Measurements from ENCODE around the gene DAAM2. TPM values are rescaled to one million over a fixed set of nuclear protein-coding genes. Genes with fewer than 3 reads are reported as not detected.

DAAM2 gene
- total and polyA plus RNA-seq, 9 of the 15 experiments (the other 6 are each of a cell fraction or from before 2014, with no cell fraction given) = 0.01 to 0.07 TPM; not detected in 7

DNA sequence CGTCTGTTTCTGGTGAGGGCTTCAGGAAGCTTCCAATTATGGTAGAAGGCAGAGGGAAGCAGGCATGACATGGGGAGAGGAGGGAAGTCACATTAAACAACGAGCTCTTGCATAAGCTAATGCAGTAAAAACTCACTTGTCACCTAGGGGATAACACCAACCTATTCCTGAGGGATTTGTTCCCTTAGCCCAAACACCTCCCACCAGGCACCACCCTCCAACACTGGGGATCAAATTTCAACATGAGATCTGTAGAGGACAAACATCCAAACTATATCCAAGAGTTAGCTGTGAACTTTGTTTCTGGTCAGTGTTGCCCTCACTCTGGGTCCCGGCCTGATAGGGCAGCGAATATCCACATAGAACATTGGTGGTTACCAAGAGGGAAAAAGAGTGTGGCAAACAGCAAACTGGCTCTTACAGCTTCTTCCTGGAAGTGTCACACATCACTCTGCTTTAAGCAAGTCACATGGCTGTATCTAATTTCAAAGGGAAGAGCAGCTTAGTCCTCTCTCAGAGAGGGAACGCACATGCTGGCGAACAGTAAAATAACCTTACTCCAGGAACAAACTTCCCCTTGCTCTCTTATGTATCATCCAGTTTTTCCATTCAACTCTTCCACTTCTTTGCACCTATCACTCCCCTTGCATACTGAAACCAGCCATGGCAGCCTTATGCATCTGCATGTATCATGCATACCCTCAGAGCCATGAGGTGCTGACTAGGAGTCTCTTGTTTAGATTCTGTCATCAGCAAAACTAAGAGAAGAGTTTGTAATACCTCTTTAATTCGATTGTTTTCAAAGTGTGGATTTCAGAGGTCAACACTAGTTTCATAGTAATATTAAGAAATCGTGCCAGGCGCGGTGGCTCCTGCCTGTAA lies 146.8 kb downstream of the DAAM2 start (continued):
- TF ChIP-seq, protein P1, sequence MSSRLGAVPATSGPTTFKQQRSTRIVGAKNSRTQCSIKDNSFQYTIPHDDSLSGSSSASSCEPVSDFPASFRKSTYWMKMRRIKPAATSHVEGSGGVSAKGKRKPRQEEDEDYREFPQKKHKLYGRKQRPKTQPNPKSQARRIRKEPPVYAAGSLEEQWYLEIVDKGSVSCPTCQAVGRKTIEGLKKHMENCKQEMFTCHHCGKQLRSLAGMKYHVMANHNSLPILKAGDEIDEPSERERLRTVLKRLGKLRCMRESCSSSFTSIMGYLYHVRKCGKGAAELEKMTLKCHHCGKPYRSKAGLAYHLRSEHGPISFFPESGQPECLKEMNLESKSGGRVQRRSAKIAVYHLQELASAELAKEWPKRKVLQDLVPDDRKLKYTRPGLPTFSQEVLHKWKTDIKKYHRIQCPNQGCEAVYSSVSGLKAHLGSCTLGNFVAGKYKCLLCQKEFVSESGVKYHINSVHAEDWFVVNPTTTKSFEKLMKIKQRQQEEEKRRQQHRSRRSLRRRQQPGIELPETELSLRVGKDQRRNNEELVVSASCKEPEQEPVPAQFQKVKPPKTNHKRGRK (tag; IDR thresholded peaks at IDR 0.05) = no peak
- TF ChIP-seq, protein P2, sequence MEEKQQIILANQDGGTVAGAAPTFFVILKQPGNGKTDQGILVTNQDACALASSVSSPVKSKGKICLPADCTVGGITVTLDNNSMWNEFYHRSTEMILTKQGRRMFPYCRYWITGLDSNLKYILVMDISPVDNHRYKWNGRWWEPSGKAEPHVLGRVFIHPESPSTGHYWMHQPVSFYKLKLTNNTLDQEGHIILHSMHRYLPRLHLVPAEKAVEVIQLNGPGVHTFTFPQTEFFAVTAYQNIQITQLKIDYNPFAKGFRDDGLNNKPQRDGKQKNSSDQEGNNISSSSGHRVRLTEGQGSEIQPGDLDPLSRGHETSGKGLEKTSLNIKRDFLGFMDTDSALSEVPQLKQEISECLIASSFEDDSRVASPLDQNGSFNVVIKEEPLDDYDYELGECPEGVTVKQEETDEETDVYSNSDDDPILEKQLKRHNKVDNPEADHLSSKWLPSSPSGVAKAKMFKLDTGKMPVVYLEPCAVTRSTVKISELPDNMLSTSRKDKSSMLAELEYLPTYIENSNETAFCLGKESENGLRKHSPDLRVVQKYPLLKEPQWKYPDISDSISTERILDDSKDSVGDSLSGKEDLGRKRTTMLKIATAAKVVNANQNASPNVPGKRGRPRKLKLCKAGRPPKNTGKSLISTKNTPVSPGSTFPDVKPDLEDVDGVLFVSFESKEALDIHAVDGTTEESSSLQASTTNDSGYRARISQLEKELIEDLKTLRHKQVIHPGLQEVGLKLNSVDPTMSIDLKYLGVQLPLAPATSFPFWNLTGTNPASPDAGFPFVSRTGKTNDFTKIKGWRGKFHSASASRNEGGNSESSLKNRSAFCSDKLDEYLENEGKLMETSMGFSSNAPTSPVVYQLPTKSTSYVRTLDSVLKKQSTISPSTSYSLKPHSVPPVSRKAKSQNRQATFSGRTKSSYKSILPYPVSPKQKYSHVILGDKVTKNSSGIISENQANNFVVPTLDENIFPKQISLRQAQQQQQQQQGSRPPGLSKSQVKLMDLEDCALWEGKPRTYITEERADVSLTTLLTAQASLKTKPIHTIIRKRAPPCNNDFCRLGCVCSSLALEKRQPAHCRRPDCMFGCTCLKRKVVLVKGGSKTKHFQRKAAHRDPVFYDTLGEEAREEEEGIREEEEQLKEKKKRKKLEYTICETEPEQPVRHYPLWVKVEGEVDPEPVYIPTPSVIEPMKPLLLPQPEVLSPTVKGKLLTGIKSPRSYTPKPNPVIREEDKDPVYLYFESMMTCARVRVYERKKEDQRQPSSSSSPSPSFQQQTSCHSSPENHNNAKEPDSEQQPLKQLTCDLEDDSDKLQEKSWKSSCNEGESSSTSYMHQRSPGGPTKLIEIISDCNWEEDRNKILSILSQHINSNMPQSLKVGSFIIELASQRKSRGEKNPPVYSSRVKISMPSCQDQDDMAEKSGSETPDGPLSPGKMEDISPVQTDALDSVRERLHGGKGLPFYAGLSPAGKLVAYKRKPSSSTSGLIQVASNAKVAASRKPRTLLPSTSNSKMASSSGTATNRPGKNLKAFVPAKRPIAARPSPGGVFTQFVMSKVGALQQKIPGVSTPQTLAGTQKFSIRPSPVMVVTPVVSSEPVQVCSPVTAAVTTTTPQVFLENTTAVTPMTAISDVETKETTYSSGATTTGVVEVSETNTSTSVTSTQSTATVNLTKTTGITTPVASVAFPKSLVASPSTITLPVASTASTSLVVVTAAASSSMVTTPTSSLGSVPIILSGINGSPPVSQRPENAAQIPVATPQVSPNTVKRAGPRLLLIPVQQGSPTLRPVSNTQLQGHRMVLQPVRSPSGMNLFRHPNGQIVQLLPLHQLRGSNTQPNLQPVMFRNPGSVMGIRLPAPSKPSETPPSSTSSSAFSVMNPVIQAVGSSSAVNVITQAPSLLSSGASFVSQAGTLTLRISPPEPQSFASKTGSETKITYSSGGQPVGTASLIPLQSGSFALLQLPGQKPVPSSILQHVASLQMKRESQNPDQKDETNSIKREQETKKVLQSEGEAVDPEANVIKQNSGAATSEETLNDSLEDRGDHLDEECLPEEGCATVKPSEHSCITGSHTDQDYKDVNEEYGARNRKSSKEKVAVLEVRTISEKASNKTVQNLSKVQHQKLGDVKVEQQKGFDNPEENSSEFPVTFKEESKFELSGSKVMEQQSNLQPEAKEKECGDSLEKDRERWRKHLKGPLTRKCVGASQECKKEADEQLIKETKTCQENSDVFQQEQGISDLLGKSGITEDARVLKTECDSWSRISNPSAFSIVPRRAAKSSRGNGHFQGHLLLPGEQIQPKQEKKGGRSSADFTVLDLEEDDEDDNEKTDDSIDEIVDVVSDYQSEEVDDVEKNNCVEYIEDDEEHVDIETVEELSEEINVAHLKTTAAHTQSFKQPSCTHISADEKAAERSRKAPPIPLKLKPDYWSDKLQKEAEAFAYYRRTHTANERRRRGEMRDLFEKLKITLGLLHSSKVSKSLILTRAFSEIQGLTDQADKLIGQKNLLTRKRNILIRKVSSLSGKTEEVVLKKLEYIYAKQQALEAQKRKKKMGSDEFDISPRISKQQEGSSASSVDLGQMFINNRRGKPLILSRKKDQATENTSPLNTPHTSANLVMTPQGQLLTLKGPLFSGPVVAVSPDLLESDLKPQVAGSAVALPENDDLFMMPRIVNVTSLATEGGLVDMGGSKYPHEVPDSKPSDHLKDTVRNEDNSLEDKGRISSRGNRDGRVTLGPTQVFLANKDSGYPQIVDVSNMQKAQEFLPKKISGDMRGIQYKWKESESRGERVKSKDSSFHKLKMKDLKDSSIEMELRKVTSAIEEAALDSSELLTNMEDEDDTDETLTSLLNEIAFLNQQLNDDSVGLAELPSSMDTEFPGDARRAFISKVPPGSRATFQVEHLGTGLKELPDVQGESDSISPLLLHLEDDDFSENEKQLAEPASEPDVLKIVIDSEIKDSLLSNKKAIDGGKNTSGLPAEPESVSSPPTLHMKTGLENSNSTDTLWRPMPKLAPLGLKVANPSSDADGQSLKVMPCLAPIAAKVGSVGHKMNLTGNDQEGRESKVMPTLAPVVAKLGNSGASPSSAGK (IDR thresholded peaks at IDR 0.05) = peak; percentile 85
- TF ChIP-seq, protein P3, sequence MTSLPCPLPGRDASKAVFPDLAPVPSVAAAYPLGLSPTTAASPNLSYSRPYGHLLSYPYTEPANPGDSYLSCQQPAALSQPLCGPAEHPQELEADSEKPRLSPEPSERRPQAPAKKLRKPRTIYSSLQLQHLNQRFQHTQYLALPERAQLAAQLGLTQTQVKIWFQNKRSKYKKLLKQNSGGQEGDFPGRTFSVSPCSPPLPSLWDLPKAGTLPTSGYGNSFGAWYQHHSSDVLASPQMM (CRISPR knock-in tag; IDR thresholded peaks at IDR 0.05) = no peak
- TF ChIP-seq HNRNPUL1 (IDR thresholded peaks at IDR 0.05; ENCODE audit: low read length) (no peak), POLR2H (tag; IDR thresholded peaks at IDR 0.05; ENCODE audit: low read depth) (peak; percentile 52; the same call in 1 of the 2 replicates), MYC (IDR thresholded peaks at IDR 0.05; ENCODE audit: low read depth, low read length) (no peak), MYC (CRISPR knock-in tag; IDR thresholded peaks at IDR 0.05; ENCODE audit: borderline replicate concordance, low read depth) (no peak), BACH1 (tag; IDR thresholded peaks at IDR 0.05) (peak; percentile 48; the same call in 1 of the 2 replicates), CEBPG (CRISPR knock-in tag; IDR thresholded peaks at IDR 0.05) (no peak), CEBPG (tag; conservative IDR thresholded peaks at IDR 0.05 in 1 of 2, IDR thresholded peaks at IDR 0.05 in 1 of 2) (no peak), ELF1 (tag; IDR thresholded peaks at IDR 0.05) (peak; percentile 58; the same call in 1 of the 2 replicates), ARNT (IDR thresholded peaks at IDR 0.05) (no peak), SNIP1 (IDR thresholded peaks at IDR 0.05; ENCODE audit: low read depth) (no peak)
